Measurements from ENCODE around the gene SLC38A3.

SLC38A3 gene

GRCh38 chr3:50169232-50169832 lies 35.7 kb upstream of the SLC38A3 start:
- DNase-seq: no peak

GRCh38 chr3:50169858-50170257 lies 35.2 kb upstream of the SLC38A3 start:
- no peak for DNase-seq

DNA sequence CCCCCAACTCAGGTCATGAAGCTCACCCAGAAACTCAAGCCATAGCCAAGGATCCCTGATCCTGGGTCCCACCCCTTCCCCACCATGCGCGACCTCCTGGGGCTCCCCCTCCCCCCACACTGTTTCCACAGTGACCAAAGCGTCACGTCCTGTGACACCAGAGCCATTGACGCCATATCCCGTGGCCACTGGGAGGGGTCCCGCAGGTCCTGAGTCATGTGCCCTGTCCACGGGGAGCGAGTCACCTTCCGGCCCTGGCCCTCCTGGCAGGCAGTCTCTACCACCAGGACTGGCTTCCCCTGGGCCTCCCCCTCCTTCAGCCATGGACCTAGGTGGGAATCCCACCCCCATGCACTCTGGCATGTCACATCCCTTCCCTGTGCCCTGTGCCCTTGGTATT lies 34.4 kb upstream of the SLC38A3 start:
- no peak for DNase-seq

DNA sequence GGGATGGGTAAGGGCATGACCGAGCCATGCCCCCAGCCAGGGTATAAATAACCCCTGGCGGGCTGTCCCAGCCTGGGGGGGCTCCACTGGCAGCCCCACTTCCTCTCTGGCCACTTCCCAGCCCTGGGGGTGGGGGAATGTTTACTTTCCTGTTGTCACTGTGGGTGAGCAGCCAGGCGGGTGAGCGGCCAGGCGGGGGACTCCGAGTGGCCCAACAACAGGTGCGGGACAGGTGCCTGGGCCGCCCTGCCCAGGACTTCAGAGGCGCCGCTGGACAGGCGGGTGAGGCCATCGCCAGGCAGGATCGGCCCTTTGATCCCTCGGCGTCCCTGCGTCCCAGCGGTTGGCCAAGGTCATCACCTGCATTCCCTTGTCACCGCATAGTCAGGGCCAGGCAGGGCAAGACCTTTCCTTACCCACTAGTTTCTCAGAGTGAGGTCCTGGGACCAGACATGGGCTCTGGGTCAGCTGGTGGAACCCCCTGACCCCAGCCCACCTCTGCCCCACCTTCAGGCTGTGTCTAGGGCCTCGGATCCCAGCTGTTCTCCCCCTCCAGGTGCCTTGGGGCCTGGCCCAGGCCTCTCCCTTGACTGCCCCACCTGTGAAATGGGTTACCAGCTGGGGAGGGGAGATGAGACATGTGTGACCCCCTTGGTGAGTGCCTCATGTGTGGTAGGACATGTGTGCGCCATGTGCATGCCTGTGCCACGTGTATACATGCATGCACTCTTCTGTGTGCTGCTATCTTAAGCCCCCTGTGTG lies 33.4 kb upstream of the SLC38A3 start:
- DNase-seq: no peak

GRCh38 chr3:50172626-50173220 lies 32.3 kb upstream of the SLC38A3 start:
- DNase-seq: no peak

DNA sequence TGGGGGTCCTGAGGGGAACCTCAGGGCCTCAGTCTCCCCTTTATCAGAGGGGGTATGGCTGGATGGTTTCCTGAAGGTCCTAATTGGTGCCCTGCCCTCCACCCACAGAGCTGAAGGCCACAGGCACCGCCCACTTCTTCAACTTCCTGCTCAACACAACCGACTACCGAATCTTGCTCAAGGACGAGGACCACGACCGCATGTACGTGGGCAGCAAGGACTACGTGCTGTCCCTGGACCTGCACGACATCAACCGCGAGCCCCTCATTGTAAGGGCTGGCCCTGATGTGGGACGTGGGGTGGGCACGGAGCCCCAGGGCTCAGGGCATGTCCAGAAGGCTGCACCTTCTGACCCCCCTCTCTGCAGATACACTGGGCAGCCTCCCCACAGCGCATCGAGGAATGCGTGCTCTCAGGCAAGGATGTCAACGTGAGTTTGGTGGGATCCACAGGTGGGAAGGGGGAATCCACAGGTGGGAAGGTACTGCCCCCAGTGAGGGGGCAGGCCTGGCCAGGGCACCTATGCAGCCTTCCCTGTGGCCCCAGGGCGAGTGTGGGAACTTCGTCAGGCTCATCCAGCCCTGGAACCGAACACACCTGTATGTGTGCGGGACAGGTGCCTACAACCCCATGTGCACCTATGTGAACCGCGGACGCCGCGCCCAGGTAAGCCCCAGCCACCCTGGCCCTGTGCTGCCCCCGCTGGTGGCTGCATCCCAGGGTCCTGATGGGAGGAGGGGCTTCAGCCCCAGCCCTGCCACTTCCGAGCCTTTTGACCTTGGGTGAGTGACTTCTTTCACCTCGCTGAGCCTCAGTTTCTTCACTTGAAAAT lies 31.2 kb upstream of the SLC38A3 start:
- DNase-seq: no peak

DNA sequence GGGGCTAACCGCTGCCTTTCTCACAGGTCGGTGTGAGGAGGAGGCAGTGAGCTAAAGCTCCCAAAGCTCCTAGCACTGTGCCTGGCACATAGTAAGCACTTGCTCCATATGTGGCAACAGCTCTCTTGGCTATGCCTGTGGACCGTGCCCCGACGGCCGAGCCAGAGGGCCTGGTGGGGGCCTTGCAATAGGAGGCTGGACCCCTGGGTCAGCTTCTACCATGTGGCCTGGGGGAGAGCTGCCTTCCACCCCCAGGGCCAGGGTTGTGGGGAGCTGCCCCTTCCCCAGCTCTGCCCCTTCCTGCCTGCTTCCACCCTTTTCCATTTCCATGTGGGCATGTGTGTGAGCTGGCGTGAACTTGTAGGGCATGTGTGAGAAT lies 30.6 kb upstream of the SLC38A3 start:
- DNase-seq: no peak

GRCh38 chr3:50174947-50175524 lies 30.0 kb upstream of the SLC38A3 start:
- DNase-seq: no peak

DNA sequence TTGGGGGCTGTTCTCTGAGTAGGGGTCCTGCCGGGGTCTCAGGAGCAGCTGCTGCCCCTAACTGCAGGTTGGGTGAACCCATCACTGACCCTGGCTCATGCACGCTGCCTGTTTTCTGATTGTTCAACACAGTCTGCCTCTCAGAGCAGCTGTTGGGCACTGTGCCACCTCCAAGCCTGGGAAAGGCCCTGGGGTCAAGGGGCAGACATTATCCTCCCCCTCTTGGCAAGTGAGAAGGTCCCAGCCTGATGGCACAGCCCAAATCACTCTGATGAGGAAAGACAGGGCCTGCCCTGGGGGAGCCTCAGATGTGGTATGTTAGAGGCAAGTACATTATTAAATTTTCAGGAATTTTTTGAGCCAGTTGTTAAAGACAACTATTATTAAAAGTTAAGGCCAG lies 27.7 kb upstream of the SLC38A3 start:
- DNase-seq: no peak

DNA sequence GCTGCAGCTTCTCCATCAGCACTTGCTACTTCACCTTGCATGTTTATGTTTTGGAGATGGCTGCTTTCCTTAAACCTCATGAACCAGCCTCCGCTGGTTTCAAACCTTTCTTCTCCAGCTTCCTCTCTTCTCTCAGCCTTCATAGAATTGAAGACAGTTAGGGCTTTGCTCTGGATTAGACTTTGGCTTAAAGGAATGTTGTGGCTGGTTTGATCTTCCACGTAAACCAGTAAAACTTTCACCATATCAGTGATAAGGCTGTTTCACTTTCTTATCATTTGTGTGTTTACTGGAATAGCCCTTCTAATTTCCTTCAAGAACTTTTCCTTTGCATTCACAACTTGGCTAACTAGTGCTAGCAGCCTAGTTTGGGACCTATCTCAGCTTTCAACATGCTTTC lies 25.4 kb upstream of the SLC38A3 start:
- DNase-seq: no peak

DNA sequence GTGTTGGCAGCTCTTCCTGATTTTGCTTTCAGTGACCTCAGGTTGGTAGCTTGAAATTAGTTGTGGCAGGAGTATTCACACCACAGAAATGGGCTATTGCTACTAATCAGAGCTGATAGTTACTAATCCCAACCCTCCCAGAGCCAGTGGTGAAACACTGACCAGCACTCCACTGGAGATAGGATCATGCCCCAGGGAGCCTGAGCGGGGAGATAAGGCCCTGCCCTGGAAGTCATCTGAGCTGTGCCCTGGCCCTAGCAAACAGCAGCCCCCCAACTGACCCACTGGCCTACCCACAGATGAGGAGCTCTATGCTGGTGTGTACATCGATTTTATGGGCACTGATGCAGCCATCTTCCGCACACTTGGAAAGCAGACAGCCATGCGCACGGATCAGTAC lies 23.1 kb upstream of the SLC38A3 start:
- no peak for DNase-seq

DNA sequence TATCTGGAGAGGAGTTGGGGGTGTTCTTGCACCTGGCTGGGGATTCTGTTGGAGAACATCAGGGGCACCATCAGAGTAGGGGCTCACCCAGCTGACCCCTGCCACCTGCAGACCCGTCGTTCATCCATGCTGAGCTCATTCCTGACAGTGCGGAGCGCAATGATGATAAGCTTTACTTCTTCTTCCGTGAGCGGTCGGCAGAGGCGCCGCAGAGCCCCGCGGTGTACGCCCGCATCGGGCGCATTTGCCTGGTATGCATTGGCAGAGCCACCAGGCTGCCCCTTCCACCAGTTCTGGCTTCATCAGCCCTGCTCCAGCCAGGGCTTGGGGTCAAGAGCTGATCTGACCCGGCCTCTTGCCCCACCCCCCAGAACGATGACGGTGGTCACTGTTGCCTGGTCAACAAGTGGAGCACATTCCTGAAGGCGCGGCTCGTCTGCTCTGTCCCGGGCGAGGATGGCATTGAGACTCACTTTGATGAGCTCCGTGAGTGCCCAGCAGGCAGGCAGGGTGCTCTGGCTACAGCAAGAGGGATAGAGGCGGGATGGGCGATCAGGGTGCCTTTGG lies 22.5 kb upstream of the SLC38A3 start:
- no peak for DNase-seq

- no peak for DNase-seq
These were observed 21.3 kb upstream of the SLC38A3 start for GRCh38 chr3:50183755-50184154.

DNA sequence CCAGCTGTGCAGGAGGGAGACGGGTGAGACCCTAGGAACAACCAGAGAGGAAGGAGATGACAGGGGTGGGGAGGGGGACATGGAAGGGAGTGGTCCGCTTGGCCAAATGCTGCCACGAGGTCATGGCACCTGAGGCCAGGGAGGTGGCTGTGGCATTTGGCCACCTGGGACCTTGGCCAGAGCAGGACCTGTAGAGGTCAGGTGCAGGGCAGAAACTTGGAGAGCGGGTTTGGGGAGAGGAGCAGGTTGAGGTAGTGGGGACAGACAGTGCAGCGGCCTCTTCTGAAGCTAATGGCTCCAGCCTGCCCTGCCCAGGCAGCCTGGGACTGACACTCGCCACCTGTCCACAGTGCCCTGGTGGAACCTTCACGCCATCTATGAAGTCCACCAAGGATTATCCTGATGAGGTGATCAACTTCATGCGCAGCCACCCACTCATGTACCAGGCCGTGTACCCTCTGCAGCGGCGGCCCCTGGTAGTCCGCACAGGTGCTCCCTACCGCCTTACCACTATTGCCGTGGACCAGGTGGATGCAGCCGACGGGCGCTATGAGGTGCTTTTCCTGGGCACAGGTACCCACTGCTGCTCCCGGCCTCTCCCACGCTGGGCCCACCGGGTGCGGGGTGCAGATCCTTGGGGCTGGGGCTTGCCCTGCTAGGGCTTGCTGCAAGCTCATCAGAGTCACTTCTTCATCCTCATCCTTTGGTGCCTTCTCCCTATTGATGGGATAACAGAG lies 20.7 kb upstream of the SLC38A3 start:
- no peak for DNase-seq

DNA sequence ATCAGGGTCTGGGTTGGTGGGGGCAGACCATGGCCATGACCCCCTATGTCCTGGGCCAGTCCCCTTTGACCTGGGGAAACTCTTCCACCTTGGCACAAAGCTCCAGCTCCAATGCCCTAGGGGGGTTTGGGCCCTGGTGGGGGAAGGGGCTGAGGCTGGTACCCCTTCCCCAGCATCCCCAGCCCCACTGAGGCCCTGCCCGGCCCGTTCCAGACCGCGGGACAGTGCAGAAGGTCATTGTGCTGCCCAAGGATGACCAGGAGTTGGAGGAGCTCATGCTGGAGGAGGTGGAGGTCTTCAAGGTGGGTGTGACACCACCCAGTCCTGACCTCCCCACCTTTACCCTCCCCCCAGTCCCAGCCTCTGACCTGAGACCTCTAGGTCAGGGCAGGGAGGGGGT lies 19.8 kb upstream of the SLC38A3 start:
- no peak for DNase-seq

GRCh38 chr3:50186096-50186495 lies 19.0 kb upstream of the SLC38A3 start:
- no peak for DNase-seq

GRCh38 chr3:50187750-50188149 lies 17.3 kb upstream of the SLC38A3 start:
- DNase-seq: no peak

GRCh38 chr3:50189274-50189673 lies 15.8 kb upstream of the SLC38A3 start:
- peak; percentile 55 for DNase-seq

DNA sequence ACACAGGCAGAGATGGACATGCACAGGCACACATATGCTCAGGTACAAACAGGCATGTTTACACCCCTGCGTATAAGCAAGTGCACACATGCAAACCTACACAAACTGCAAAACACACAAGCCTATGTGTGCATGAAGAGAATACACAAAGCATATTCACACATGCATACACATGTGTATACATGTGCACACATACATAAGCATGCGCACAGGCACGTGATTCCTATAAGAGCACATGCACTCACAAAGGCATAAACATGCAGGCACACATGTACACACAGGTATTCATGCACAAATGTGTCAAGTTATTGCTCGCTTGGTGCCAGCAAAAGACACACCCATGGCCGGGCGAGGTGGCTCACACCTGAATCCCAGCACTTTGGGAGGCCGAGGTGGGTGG lies 15.1 kb upstream of the SLC38A3 start:
- DNase-seq: no peak

GRCh38 chr3:50190936-50191660 lies 14.0 kb upstream of the SLC38A3 start, which contains the start of gene GNAT1:
Gene GNAT1, plus strand, starts transcription at chr3:50191610. Its CDS starts 116 bp downstream, at chr3:50191726.
- DNase-seq: no peak

DNA sequence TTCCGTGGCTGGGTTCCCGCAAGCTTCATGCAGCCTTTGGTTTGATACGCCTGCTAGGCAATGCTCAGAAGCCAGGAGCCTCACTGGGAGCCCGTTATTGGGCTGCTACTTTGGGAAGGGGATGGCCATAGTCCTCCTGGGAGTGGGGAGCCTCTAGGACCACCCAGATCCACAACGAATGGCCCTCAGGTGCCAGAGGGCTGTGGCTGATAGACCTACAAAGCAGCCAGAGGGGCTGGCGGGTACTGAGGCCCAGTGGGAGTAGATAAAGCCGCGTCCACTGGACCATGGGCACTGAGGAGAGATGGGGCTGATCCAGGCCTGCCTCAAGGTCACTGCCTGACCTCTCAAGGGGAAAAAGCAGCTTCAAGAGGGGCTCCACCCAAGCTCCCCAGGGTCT lies 12.9 kb upstream of the SLC38A3 start:
- DNase-seq: no peak

Measured in NCI-H2227 treated with DMSO at 0.1 percent for 48 hours (cell line).